Esophagus (tissue), 2 donors: Measurements from ENCODE around the gene MRC1. TPM values are rescaled to one million over a fixed set of nuclear protein-coding genes. Genes with fewer than 3 reads are reported as not detected.

Experiments used
- polyA plus RNA-seq, 2 donors: library from polyadenylated mRNA; stranded (reverse); fragments of 200-250 nt; gene quantifications; one replicate each; pipeline ENCODE4 v1.2.3, GENCODE V29; 2013
- donor health status: healthy with polysubstance abuse.
- donor health status: Bipolar disorder and iron deficiency.

Gene MRC1
- polyA plus RNA-seq, 2 donors, result 0.90 to 1.0 TPM

Other genes starting within 250 kb of the MRC1 start
- 1 to 10 TPM; 9.3 to 9.8 TPM for gene HACD1, start 192.0 kb upstream of the MRC1 start, polyA plus RNA-seq
- 1 to 10 TPM; 7.9 to 9.3 TPM for gene STAM, start 165.2 kb upstream of the MRC1 start, polyA plus RNA-seq
- under 1 TPM; 0.01 to 0.08 TPM for gene TMEM236, start 57.1 kb upstream of the MRC1 start, polyA plus RNA-seq
- under 1 TPM in 1 of 2 donors, not detected in 1; 0.01 TPM for gene SLC39A12, start 142.6 kb downstream of the MRC1 start, polyA plus RNA-seq